HepG2 (cell line): Measurements from ENCODE around the gene VAMP8. TPM values are rescaled to one million over a fixed set of nuclear protein-coding genes. Genes with fewer than 3 reads are reported as not detected.

Source experiments
- ATF2 ChIP-seq: sonication (generic); formaldehyde crosslinking; IDR thresholded peaks from 2 replicates; pipeline ENCODE4 v1.4.0; 2020; ENCODE audit warnings: missing genetic modification reagents
- CCDC6 ChIP-seq: sonication (generic); formaldehyde crosslinking; IDR thresholded peaks from 2 replicates; pipeline ENCODE4 v1.8.1; 2022; ENCODE audit warnings: mild to moderate bottlenecking, missing genetic modification reagents, moderate library complexity
- CREM ChIP-seq, 2 experiments: sonication (generic) in 1 of 2; formaldehyde crosslinking in 1 of 2; IDR thresholded peaks; 2 replicates each; pipeline versions ENCODE4 v1.4.0 to v1.6.1; 2016 to 2020; ENCODE audit warnings: antibody characterized with exemption in 1 of 2, mild to moderate bottlenecking in 1 of 2, missing genetic modification reagents in 1 of 2
- DR1 ChIP-seq: sonication (generic); formaldehyde crosslinking; IDR thresholded peaks from 2 replicates; pipeline ENCODE4 v1.8.0; 2021; ENCODE audit warnings: mild to moderate bottlenecking, missing genetic modification reagents, inconsistent platforms
- FOSL2 ChIP-seq: sonication (generic); formaldehyde crosslinking; IDR thresholded peaks from 2 replicates; pipeline ENCODE4 v1.4.0; 2020; ENCODE audit warnings: missing genetic modification reagents
- KLF11 ChIP-seq: IDR thresholded peaks from 2 replicates; pipeline ENCODE4 v1.6.1; 2016; ENCODE audit warnings: missing compliant biosample characterization
- MTA1 ChIP-seq: sonication (generic); formaldehyde crosslinking; IDR thresholded peaks from 2 replicates; pipeline ENCODE4 v1.4.0; 2020; ENCODE audit warnings: missing genetic modification reagents, mild to moderate bottlenecking, borderline replicate concordance
- NAIF1 ChIP-seq: sonication (generic); formaldehyde crosslinking; IDR thresholded peaks from 2 replicates; pipeline ENCODE4 v1.5.0; 2020; ENCODE audit warnings: mild to moderate bottlenecking, missing genetic modification reagents, borderline replicate concordance
- PAWR ChIP-seq: sonication (generic); formaldehyde crosslinking; IDR thresholded peaks from 2 replicates; pipeline ENCODE4 v1.4.0; 2020; ENCODE audit warnings: missing genetic modification reagents, mild to moderate bottlenecking, borderline replicate concordance
- RFXANK ChIP-seq: IDR thresholded peaks from 2 replicates; pipeline ENCODE4 v1.6.1; 2016
- RXRA ChIP-seq: sonication (generic); formaldehyde crosslinking; IDR thresholded peaks from 2 replicates; pipeline ENCODE4 v1.5.1; 2020; ENCODE audit warnings: missing genetic modification reagents
- SIN3A ChIP-seq: IDR thresholded peaks from 2 replicates; pipeline ENCODE4 v1.6.1; 2011; ENCODE audit warnings: low read depth, mild to moderate bottlenecking, control low read depth, low read length, borderline replicate concordance
- SP5 ChIP-seq: IDR thresholded peaks from 2 replicates; pipeline ENCODE4 v1.6.1; 2016; ENCODE audit warnings: low read depth, borderline replicate concordance
- SRSF9 ChIP-seq: fragments of 200-400 bp; formaldehyde crosslinking; IDR thresholded peaks from 2 replicates; pipeline ENCODE4 v1.6.1; 2018; ENCODE audit warnings: borderline replicate concordance, mild to moderate bottlenecking, low read depth, low read length; ENCODE audit not compliant: insufficient read depth, poor library complexity, severe bottlenecking
- TAF1 ChIP-seq: sonication (generic); formaldehyde crosslinking; IDR thresholded peaks from 2 replicates; pipeline ENCODE4 v1.4.0; 2020; ENCODE audit warnings: missing genetic modification reagents
- TEAD3 ChIP-seq: optimal IDR thresholded peaks from 2 replicates; pipeline ENCODE3; 2016; ENCODE audit warnings: borderline replicate concordance
- TIGD3 ChIP-seq: sonication (generic); formaldehyde crosslinking; IDR thresholded peaks from 2 replicates; pipeline ENCODE4 v1.5.1; 2020; ENCODE audit warnings: mild to moderate bottlenecking, missing genetic modification reagents, borderline replicate concordance
- ZBTB1 ChIP-seq: sonication (generic); formaldehyde crosslinking; IDR thresholded peaks from 2 replicates; pipeline ENCODE4 v1.4.0; 2020; ENCODE audit warnings: missing genetic modification reagents, borderline replicate concordance
- ZBTB20 ChIP-seq: sonication (generic); formaldehyde crosslinking; IDR thresholded peaks from 2 replicates; pipeline ENCODE4 v1.8.1; 2023; ENCODE audit warnings: missing genetic modification reagents, low read depth, mild to moderate bottlenecking, borderline replicate concordance
- ZFAT ChIP-seq: sonication (generic); formaldehyde crosslinking; conservative IDR thresholded peaks from 2 replicates; pipeline ENCODE4 v1.8.1; 2023; ENCODE audit warnings: missing genetic modification reagents, inconsistent platforms
- ZNF235 ChIP-seq: sonication (generic); formaldehyde crosslinking; IDR thresholded peaks from 2 replicates; pipeline ENCODE4 v1.8.1; 2023; ENCODE audit warnings: mild to moderate bottlenecking, missing genetic modification reagents, borderline replicate concordance
- ZNF292 ChIP-seq: sonication (generic); formaldehyde crosslinking; IDR thresholded peaks from 2 replicates; pipeline ENCODE4 v1.8.1; 2022; ENCODE audit warnings: mild to moderate bottlenecking, low read depth, missing genetic modification reagents, borderline replicate concordance
- ZNF501 ChIP-seq: sonication (generic); formaldehyde crosslinking; IDR thresholded peaks from 2 replicates; pipeline ENCODE4 v1.5.1; 2020; ENCODE audit warnings: mild to moderate bottlenecking, moderate library complexity, missing genetic modification reagents
- ZNF552 ChIP-seq: sonication (generic); formaldehyde crosslinking; IDR thresholded peaks from 2 replicates; pipeline ENCODE4 v1.9.0; 2022; ENCODE audit warnings: missing genetic modification reagents, mild to moderate bottlenecking, borderline replicate concordance
- ZNF605 ChIP-seq: sonication (generic); formaldehyde crosslinking; IDR thresholded peaks from 2 replicates; pipeline ENCODE4 v1.8.0; 2022; ENCODE audit warnings: mild to moderate bottlenecking, missing genetic modification reagents
- ZNF784 ChIP-seq: sonication (generic); formaldehyde crosslinking; IDR thresholded peaks from 2 replicates; pipeline ENCODE4 v1.5.1; 2020; ENCODE audit warnings: missing genetic modification reagents, mild to moderate bottlenecking, borderline replicate concordance
- polyA plus RNA-seq, 8 experiments: library from polyadenylated mRNA; depleted of rRNA in 3 of 8; stranded (reverse) in 7 of 8; unstranded in 1 of 8; fragments of >200 nt; fragmentation: Illumina TruSeq in 4 of 8; extraction: Trizol in 4 of 8; gene quantifications; 2 replicates each; pipeline versions ENCODE4 v1.2.1 to v1.2.3, GENCODE V29; 2011 to 2016; ENCODE audit warnings: low read depth in 4 of 8, missing spikeins in 1 of 8, mixed read lengths in 1 of 8; ENCODE audit not compliant: insufficient read depth in 1 of 8
- total RNA-seq, 5 experiments: library from RNA; depleted of rRNA; stranded (reverse); fragments of >200 nt; fragmentation: Illumina TruSeq; extraction: Trizol; gene quantifications; 2 replicates each; pipeline ENCODE4 v1.2.3, GENCODE V29; 2016; ENCODE audit warnings: low read depth in 1 of 5

VAMP8 gene
- total and polyA plus RNA-seq, 2 of the 13 experiments (the other 11 are each of a cell fraction or from before 2014, with no cell fraction given), result 83.3 to 157 TPM

- TF ChIP-seq ZFAT (CRISPR knock-in tag) (peak; percentile 62; the same call in 1 of the 2 replicates), TAF1 (CRISPR knock-in tag) (peak; percentile 5; the same call in 1 of the 2 replicates), ZNF605 (CRISPR knock-in tag) (peak; percentile 70; the same call in 1 of the 2 replicates), ZNF501 (CRISPR knock-in tag) (no peak; the same call in 1 of the 2 replicates), DR1 (CRISPR knock-in tag) (no peak), CCDC6 (CRISPR knock-in tag) (no peak), RXRA (CRISPR knock-in tag) (peak; percentile 55), CREM (IDR thresholded peaks at IDR 0.05) (peak; percentile 34; the same call in 1 of the 2 replicates), CREM (CRISPR knock-in tag; IDR thresholded peaks at IDR 0.05) (no peak), ATF2 (CRISPR knock-in tag) (no peak; the same call in 1 of the 2 replicates), FOSL2 (CRISPR knock-in tag) (peak; percentile 21; the same call in 1 of the 2 replicates), MTA1 (peak; percentile 86), TIGD3 (CRISPR knock-in tag) (peak; percentile 31; the same call in 1 of the 2 replicates), KLF11 (CRISPR knock-in tag) (peak; percentile 88), ZNF292 (peak; percentile 50; the same call in 1 of the 2 replicates), ZNF784 (CRISPR knock-in tag) (0 out of 2 replicates have a peak, but pooled peaks have one; percentile 43), NAIF1 (no peak), RFXANK (peak; percentile 15; the same call in 1 of the 2 replicates), SRSF9 (no peak), SIN3A (peak; percentile 65; the same call in 1 of the 2 replicates), ZNF235 (peak; percentile 18; the same call in 1 of the 2 replicates), PAWR (CRISPR knock-in tag) (0 out of 2 replicates have a peak, but pooled peaks have one; percentile 61), ZBTB20 (CRISPR knock-in tag) (peak; percentile 11; the same call in 1 of the 2 replicates), SP5 (CRISPR knock-in tag) (no peak), TEAD3 (peak; percentile 63), ZNF552 (CRISPR knock-in tag) (0 out of 2 replicates have a peak, but pooled peaks have one; percentile 1), ZBTB1 (CRISPR knock-in tag) (no peak; the same call in 1 of the 2 replicates)
Observed at GRCh38 chr2:85601771-85602475, 24.5 kb downstream of the VAMP8 start (continued).
